HG02970 (cell line): Measurements from ENCODE around the gene COL4A1.

Experiments
- ATAC-seq: cut with Tn5 transposase; IDR thresholded peaks from one replicate; pipeline ENCODE4 v1.9.1; 2021; ENCODE audit warnings: mild to moderate bottlenecking, moderate library complexity, moderate number of reproducible peaks; ENCODE audit not compliant: unreplicated experiment, low FRiP score

The COL4A1 gene

GRCh38 chr13:110263888-110264287 is 43.1 kb downstream of the COL4A1 start:
- no peak for ATAC-seq

- ATAC-seq: no peak
These were observed 43.6 kb downstream of the COL4A1 start for GRCh38 chr13:110263404-110263803.

GRCh38 chr13:110262508-110263291 is 44.3 kb downstream of the COL4A1 start:
- ATAC-seq: no peak

DNA sequence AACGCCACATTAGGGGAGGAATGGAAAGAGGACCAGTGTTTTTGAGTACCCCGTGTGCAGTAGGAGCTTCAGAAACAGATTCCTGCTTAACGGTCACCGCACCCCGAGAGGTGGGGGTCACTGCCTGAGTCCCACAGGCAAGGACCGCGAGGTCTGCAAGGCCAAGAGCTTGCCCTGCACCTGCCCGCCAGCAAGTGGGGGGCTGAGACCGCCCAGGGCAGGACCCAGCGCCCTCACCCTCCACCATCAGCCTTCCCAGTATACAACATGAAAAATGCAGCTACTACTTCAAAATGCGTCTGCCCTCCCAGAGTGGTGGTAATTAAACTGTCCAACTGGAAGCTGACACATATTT is 44.9 kb downstream of the COL4A1 start:
- no peak for ATAC-seq

GRCh38 chr13:110261166-110262081 is 45.5 kb downstream of the COL4A1 start:
- no peak for ATAC-seq

GRCh38 chr13:110259651-110260050 is 47.3 kb downstream of the COL4A1 start:
- no peak for ATAC-seq

DNA sequence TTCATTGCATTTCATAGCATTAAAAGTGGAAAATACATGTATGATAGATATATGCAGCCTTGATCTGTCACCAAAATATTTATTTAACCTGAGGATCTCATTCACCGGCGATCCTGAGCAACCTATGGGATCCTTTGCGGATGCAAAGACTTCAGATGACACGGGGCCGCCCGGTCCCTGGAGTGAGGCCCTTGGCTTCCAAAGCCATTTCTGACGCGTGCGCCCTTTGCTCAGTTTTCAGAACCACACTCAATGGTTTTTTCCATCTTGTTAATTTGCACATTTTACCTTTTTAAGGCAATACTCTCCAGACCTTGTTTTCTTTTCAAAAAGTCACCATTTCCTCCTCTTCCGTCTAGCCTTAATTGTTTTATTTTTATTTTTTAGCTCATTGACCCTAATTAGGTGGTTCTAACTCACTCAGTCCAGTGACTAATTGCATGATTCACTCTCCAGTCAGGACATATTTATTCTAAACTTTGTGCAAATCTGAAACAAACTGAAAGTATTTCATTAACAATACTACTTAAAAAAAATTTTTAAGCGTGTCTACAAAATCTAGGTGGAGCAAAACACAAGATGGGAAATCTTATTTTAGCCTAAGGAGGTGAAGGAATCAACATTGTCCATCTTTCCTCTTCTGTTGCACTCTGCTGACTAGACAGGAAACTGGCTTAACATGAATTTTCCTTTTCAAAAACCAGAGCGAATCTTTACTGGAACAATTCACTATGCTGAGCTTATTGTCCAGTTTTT is 47.9 kb downstream of the COL4A1 start:
- no peak for ATAC-seq

DNA sequence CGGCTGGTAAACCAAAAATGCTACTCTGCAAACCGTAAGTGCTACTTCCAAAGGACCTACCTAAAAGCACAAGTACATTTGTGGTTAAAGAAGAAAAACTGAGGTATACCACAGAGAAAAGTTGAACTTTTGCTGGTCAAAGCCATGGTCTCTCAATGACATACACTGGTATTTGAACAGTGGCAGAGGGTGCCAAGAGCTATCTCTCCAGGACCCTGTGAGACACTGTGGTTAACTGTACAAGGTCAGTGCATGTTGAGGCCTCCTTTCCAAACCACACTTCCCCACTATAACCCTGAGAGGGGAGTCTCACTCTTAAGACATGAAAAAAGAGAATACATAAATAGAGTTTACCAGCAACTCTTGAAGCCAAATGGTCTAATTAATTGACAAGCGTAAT is 49.5 kb downstream of the COL4A1 start:
- ATAC-seq: no peak

DNA sequence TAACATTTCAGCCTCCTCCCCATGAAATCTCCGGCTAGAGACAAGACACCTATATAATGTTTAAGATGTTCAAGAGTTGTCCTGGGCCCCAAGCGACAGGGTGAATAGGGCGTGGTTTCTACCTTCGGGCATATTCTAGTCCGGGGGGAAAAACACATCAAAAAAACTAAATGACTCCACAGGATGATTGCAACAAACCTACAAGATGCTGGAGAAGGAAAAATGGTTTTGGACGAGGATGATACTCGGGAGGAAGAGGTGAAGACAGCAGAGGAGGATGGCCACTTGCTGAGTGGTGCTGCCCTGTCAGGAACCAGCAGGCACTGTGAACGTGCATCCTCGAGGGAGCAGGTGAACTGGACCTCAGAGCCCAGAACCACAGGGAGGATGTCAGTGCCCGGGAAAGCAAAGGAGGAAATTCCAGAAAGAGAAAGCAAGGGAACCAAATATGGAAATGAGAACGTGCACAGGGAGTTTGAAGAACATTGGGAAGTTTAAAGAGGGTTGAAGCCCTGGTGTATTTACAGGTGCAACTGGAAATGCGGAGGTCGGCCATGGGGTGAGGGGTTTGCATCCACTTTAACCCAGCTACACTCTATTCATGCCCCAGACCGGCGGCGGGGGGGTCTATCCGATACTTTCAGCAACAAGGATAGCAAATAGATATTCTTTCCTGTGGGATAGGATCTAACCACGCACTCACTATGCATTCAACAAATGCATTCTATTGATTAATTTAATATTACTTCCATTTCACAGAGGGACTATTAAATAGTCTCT is 50.6 kb downstream of the COL4A1 start:
- no peak for ATAC-seq

DNA sequence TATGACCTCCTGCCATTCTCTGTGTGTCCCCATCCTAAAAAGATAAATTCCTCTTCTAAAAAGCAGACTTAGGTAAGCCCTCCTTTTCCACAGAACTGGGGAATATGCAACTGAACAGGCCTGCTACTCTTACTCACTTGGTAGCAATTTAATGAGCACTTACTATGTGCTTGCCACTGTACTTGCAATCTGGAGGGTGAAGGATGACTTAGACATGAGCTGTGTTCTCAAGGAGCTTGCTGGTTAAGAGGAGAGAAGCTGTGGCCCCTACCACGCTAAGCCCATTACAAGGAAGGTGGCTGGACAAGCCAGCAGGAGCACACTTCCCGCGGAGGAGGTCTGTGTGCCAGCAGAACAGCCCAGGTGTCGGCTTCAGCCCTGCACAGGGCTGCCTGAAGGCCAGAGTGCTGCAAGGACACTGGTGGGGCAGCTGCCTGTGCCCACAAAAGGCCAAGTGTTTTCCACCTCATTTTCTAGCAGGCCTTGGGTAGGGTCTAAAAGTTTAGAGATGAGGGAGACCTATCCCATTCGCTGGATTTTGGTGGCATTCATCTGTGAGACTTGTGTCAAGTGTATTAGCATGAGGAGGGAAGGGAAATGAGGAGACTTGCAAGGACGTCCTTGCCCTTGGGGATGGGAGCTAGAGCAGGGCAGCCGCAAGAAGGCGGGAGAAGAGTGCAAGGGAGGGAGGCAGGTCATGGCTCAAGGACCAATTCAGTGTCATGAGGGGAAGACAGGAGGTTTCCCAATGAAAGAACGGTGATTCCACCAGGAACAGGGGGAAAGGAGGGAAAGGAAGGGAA is 52.0 kb downstream of the COL4A1 start:
- no peak for ATAC-seq

DNA sequence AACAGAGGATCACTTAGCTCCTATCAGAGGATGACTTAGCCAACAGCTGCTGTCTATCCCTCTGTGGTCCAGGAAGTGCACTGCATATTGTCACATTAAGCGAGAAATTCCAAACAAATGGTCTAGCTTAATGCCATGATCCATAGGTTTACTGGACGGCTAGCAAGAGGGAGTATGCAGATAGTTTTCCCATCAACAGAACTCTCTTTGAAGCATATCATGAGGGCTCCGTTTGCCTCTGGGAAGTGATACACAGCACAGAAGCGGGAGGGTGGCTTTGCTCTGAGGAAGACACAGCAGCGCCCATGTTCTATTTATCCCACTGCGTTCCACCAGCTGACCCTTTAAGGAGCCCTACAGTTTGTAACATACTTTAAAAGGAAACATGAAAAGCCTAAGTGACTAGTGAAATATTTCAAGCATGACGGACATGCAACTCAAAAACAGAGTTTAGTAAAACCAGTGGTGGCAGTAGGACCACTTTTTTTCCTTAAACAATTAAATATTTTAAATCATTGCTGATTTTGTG is 52.7 kb downstream of the COL4A1 start:
- no peak for ATAC-seq

GRCh38 chr13:110251193-110251819 is 55.7 kb downstream of the COL4A1 start:
- no peak for ATAC-seq

GRCh38 chr13:110250258-110250891 is 56.6 kb downstream of the COL4A1 start:
- ATAC-seq: no peak

GRCh38 chr13:110249326-110249725 is 57.6 kb downstream of the COL4A1 start:
- ATAC-seq: no peak

- no peak for ATAC-seq
These were observed 58.4 kb downstream of the COL4A1 start for GRCh38 chr13:110248449-110249143.

- ATAC-seq: no peak
These were observed 60.4 kb downstream of the COL4A1 start for GRCh38 chr13:110246530-110246929.

- ATAC-seq: no peak
These were observed 61.5 kb downstream of the COL4A1 start for GRCh38 chr13:110245416-110245899.
